Right renal cortex interstitium (tissue), 3 donors: ENCODE results near the gene VTA1. TPM values are rescaled to one million over a fixed set of nuclear protein-coding genes. Genes with fewer than 3 reads are reported as not detected.

Experiments used
- DNase-seq, 3 donors: peaks; one replicate each; pipeline ENCODE4 v3.0.0-alpha.2; 2013; ENCODE audit warnings: low read depth in 3 of 3, low spot score in 2 of 3
- polyA plus RNA-seq, 3 donors: library from polyadenylated mRNA; unstranded; fragments of 120-200 nt; gene quantifications; one replicate each; pipeline ENCODE4 v1.2.1, GENCODE V29; 2013; ENCODE audit not compliant: insufficient read length in 3 of 3

The VTA1 gene
- polyA plus RNA-seq, 3 donors, result 79.7 to 88.2 (median 83.3) TPM

DNA sequence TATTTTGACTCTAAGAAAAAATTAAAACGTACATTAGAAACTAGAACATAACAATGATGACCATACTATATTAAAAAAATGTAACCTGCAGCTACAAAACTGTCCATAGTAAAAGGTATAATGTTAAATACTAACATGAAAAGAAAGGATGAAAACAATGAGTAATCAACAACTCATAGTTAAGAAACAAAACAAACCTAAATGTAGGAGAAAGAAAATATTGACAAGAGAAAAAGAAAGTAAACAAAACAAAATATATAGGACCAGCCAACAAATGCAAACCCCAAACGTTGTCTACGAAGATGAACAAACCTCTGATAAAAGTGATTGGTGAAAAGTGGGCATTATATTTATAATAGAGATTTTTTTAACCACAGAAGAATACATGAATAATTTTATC is 113.7 kb downstream of the VTA1 start:
- no peak for DNase-seq

DNA sequence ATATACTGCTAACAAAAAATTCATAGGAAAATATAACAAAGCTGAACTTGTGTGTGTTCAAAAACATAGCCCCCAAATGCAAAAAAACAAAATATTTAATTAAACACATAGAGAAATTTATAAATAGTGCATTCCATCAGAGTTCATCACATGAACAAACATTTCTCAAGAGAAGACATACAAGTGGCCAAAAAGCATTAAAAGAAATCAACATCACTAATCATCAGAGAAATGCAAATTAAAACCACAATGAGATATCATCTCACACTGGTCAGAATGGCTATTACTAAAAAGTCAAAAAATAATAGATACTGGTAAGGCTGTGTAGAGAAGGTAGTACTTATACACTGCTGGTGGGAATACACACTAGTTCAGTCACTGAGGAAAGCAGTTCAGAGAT is 115.2 kb downstream of the VTA1 start:
- DNase-seq, result no peak

DNA sequence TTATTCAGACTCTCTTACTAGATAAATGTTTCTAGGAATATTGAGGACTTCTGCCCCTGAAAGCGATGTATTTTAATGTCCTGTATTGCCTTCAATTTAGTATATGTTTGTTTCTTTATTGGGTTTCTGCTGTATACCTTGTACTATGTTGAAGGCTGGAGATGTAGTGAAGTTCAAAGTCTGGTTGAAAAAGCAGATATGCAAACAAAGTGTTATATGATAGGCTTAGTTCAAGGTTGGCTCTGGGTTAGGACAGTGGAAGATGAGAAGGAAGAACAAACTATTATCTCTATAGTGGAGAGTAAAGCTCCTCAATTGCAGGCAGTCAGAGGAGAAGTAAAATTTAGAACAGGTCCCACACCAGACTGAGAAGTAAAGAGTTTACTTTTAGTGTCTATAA is 118.4 kb downstream of the VTA1 start:
- DNase-seq, result no peak

DNA sequence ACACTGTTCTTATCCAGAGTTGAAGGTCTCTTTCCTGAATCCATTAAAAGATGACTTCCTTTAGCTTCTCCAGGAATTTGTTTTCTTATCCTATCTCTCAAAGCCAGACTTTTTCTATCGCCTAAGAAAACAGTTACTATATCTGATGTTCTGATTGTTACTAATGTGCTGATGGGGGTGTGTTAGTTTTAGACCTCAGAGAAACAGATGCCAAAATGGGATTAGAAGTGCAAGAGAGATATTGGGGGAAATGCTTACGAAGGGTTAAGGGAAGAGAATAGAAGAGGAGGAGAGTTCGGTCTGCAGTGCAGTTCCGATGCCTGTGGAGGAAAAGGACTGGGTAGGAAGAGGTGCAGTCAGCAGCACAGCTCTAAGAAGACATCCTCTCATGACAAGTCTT is 119.0 kb downstream of the VTA1 start:
- DNase-seq, result no peak

DNA sequence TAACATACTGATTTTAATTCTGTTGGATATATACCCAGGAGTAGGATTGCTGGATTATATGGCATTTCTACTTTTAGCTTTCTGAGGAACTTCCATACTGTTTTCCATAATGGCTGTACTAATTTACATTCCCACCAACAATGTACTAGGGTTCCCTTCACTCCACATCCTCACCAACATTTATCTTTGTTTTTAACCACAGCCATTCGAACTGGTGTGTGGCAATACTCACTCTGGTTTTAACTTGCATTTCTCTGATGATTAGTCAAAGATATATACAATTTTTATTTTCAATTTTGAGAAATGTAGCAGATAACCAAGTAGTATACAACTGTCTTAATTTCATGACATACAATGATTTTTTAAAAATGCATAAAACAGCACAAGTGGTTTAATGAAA is 124.4 kb downstream of the VTA1 start:
- no peak for DNase-seq

Other genes starting within 250 kb of the VTA1 start
- not detected for gene GJE1, start 14.3 kb upstream of the VTA1 start, polyA plus RNA-seq
- under 1 TPM; 0.26 to 0.40 (median 0.29) TPM for gene NMBR, start 141 bp upstream of the VTA1 start, polyA plus RNA-seq
- gene ADGRG6, start 154.7 kb downstream of the VTA1 start, polyA plus RNA-seq, result 10 to 100 TPM; 29.3 to 31.3 (median 30.0) TPM